NCI-H1417 treated with DMSO at 0.1 percent for 48 hours (cell line): ENCODE data around the gene SLC25A19.
A peak's percentile ranks its signal among the peaks of the same experiment; 100 is the strongest.
"Not testable (repeated sequence)": the region's sequence is repeated elsewhere in the genome, so short reads cannot be mapped to it uniquely, and the experiment has no call there.

Experiments used
- DNase-seq: peaks from one replicate; lab custom pipeline; 2025; lab: John Stamatoyannopoulos, UW

The SLC25A19 gene

GRCh38 chr17:75301502-75302206, 12.4 kb upstream of the SLC25A19 start:
- no peak for DNase-seq

- no peak for DNase-seq
These were observed 11.8 kb upstream of the SLC25A19 start for GRCh38 chr17:75301049-75301448.

GRCh38 chr17:75300280-75300679, 11.0 kb upstream of the SLC25A19 start:
- no peak for DNase-seq

GRCh38 chr17:75295201-75296158, 6.2 kb upstream of the SLC25A19 start:
- no peak for DNase-seq

GRCh38 chr17:75292810-75293448, 3.7 kb upstream of the SLC25A19 start:
- not testable (repeated sequence) for DNase-seq

GRCh38 chr17:75289832-75290337, 652 bp upstream of the SLC25A19 start:
- DNase-seq, result no peak

- DNase-seq, result no peak
These were observed 491 bp downstream of the SLC25A19 start for GRCh38 chr17:75288770-75289114.

- DNase-seq, result no peak
These were observed 874 bp downstream of the SLC25A19 start for GRCh38 chr17:75288359-75288758.

- no peak for DNase-seq
These were observed 2.0 kb downstream of the SLC25A19 start for GRCh38 chr17:75287221-75287620.

- DNase-seq, result no peak
These were observed 4.1 kb downstream of the SLC25A19 start for GRCh38 chr17:75285123-75285522.

- not testable (repeated sequence) for DNase-seq
These were observed 9.0 kb downstream of the SLC25A19 start for GRCh38 chr17:75280189-75280588.

GRCh38 chr17:75277664-75278071, 11.6 kb downstream of the SLC25A19 start:
- no peak for DNase-seq

GRCh38 chr17:75273977-75274708, 15.1 kb downstream of the SLC25A19 start:
- no peak for DNase-seq

GRCh38 chr17:75272848-75273184, 16.4 kb downstream of the SLC25A19 start:
- no peak for DNase-seq

GRCh38 chr17:75271955-75272847, 17.0 kb downstream of the SLC25A19 start:
- no peak for DNase-seq

GRCh38 chr17:75271233-75271954, 17.8 kb downstream of the SLC25A19 start:
- DNase-seq, result peak; percentile 12

- DNase-seq, result no peak
These were observed 18.3 kb downstream of the SLC25A19 start, which contains the start of gene MIF4GD for GRCh38 chr17:75270966-75271232. TSS of gene MIF4GD (minus strand) at chr17:75271231. CDS start at chr17:75270195, 1,036 bp downstream.

- no peak for DNase-seq
These were observed 18.8 kb downstream of the SLC25A19 start for GRCh38 chr17:75270218-75270965.

- DNase-seq, result no peak
These were observed 19.4 kb downstream of the SLC25A19 start for GRCh38 chr17:75269844-75270217.
